ENCODE results near the gene KIF25.

DNA sequence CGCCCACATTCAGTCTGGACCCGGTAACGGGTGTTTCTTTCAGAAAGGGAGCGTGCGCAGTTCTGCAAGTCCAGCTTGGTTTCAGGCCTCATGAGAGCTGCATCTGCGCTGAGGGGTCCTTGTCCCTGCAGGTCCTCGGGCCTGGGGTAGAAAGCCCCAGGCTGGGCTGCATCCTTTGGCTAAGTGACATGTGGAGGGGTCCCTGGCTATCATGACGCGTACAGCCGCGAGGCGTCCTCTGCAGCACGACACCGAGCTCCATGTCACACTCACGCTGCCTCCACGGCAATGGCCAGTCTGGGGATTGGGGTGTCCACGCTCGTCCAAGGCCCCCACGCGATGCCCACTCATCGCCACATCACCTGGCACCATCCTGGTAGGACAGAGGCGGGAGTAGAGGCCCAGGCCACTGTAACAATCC is 1.7 kb upstream of the KIF25 start:
- no peak for TF ChIP-seq POLR2A (IDR thresholded peaks at IDR 0.05)
- no peak for TF ChIP-seq CTCF (IDR thresholded peaks at IDR 0.05)

All from heart left ventricle (tissue), 13 donors.